ENCODE measurements around the gene DMKN. TPM values are rescaled to one million over a fixed set of nuclear protein-coding genes. Genes with fewer than 3 reads are reported as not detected.

Gene DMKN
- total and polyA plus RNA-seq, 2 donors: 10.7 to 17.5 TPM

DNA sequence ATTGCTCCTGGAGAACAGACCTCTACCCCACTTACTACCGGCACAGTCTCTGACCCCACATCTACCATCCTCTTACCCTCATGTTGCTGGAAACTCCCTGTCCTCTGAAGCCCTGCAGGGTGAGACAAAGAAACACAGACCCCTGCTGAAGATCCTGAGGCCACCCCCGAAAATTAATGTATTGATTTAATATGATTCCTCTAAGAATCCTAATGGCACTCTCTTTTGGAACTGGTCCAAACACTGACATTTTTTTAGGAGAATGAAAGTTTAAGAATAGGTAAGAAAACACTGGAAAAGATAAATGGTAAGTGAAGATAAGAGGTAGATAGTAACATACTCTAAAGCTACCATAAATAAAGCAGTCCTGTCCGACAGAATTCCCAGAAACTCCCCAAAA is 5.3 kb downstream of the DMKN start:
- no peak overlapping the region for H3K27ac ChIP-seq (ENCODE audit: low read depth)
- no peaks in the 10 kb centered on the region for H3K4me1 ChIP-seq (ENCODE audit: insufficient read depth)
- no peaks in the 10 kb centered on the region for H3K36me3 ChIP-seq (ENCODE audit: insufficient read depth)
- no peak for DNase-seq (ENCODE audit: extremely low spot score)
- 89% methylated on average over 3 of the region's 3 CpGs for WGBS
- no peak overlapping the region for H3K4me3 ChIP-seq (ENCODE audit: low read depth, low read length)

- Histone ChIP-seq H3K36me3 (ENCODE audit: insufficient read depth) (no peaks in the 10 kb centered on the region), H3K27ac (ENCODE audit: low read depth) (no peak overlapping the region), H3K4me3 (ENCODE audit: low read depth, low read length) (no peak overlapping the region), H3K4me1 (ENCODE audit: insufficient read depth) (no peaks in the 10 kb centered on the region)
- DNase-seq (ENCODE audit: extremely low spot score): no peak
- 57% methylated on average over 11 of the region's 11 CpGs for WGBS
These were observed 5.9 kb downstream of the DMKN start for GRCh38 chr19:35507561-35507960.

- 85% methylated on average over 7 of the region's 7 CpGs for WGBS
- no peak for DNase-seq (ENCODE audit: extremely low spot score)
- Histone ChIP-seq H3K27ac (ENCODE audit: low read depth) (no peak overlapping the region), H3K4me1 (ENCODE audit: insufficient read depth) (no peaks in the 10 kb centered on the region), H3K4me3 (ENCODE audit: low read depth, low read length) (no peak overlapping the region), H3K36me3 (ENCODE audit: insufficient read depth) (no peaks in the 10 kb centered on the region)
These were observed 7.4 kb downstream of the DMKN start for GRCh38 chr19:35506011-35506410.

- Histone ChIP-seq H3K27ac (ENCODE audit: low read depth) (no peak overlapping the region), H3K4me3 (ENCODE audit: low read depth, low read length) (no peak overlapping the region), H3K36me3 (ENCODE audit: insufficient read depth) (no peaks in the 10 kb centered on the region), H3K4me1 (ENCODE audit: insufficient read depth) (no peaks in the 10 kb centered on the region)
- DNase-seq (ENCODE audit: extremely low spot score): no peak
- WGBS: 89% methylated on average over 4 of the region's 4 CpGs
These were observed 10.7 kb downstream of the DMKN start for GRCh38 chr19:35502751-35503150.

DNA sequence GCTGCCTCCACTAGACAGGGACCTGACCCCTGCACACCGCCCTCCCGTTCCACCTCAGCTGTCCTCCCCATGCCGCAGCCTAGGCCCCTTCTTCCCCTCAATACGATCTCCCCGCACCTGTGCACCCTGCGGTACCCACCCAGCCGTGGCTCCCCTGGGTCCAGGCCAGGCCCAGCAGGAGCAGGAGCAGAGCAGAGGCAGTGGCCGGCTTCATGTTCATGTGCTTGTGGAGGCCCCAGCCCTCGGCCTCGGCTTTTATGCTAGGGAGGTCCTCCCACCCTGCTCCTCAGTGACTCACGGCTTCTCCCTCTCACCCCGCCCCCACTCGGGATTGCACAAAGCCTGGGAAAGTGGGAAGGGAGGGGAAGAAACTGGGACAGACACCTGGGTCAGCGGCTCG is 11.8 kb downstream of the DMKN start:
- H3K4me3 ChIP-seq (ENCODE audit: low read depth, low read length): no peak overlapping the region
- no peak overlapping the region for H3K27ac ChIP-seq (ENCODE audit: low read depth)
- H3K4me1 ChIP-seq (ENCODE audit: insufficient read depth): no peaks in the 10 kb centered on the region
- WGBS: 73% methylated on average over 15 of the region's 15 CpGs
- H3K36me3 ChIP-seq (ENCODE audit: insufficient read depth): no peaks in the 10 kb centered on the region
- DNase-seq (ENCODE audit: extremely low spot score): no peak

GRCh38 chr19:35500611-35501010 is 12.8 kb downstream of the DMKN start:
- no peak for DNase-seq (ENCODE audit: extremely low spot score)
- no peak overlapping the region for H3K4me3 ChIP-seq (ENCODE audit: low read depth, low read length)
- H3K4me1 ChIP-seq (ENCODE audit: insufficient read depth): no peaks in the 10 kb centered on the region
- H3K27ac ChIP-seq (ENCODE audit: low read depth): no peak overlapping the region
- no peaks in the 10 kb centered on the region for H3K36me3 ChIP-seq (ENCODE audit: insufficient read depth)
- 83% methylated on average over 10 of the region's 10 CpGs for WGBS

GRCh38 chr19:35498984-35499527 is 14.4 kb downstream of the DMKN start:
- WGBS: 75% methylated on average over 9 of the region's 9 CpGs

DNA sequence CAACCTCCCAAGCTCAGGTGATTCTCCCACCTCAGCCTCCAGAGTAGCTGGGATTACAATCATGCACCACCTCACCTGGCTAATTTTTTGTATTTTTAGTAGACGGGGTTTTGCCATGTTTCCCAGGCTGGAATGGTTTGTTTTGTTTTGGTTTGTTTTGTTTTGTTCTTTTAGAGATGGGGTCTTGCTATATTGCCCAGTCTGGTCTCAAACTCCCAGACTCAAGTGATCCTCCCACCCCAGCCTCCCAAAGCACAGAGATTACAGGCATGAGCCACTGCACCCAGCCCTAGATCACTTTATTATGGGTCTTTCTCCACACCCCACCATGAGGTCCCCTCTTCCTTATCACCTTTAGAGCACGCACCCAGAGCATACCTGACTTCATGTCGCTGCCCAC is 15.2 kb downstream of the DMKN start:
- Histone ChIP-seq H3K36me3 (ENCODE audit: insufficient read depth) (no peaks in the 10 kb centered on the region), H3K4me3 (ENCODE audit: low read depth, low read length) (no peak overlapping the region), H3K4me1 (ENCODE audit: insufficient read depth) (no peaks in the 10 kb centered on the region), H3K27ac (ENCODE audit: low read depth) (no peak overlapping the region)
- 89% methylated on average over 3 of the region's 3 CpGs for WGBS
- no peak for DNase-seq (ENCODE audit: extremely low spot score)

More at GRCh38 chr19:35498984-35499527, 14.4 kb downstream of the DMKN start:
- DNase-seq (ENCODE audit: extremely low spot score): no peak
- H3K4me3 ChIP-seq (ENCODE audit: low read depth, low read length): no peak overlapping the region
- H3K36me3 ChIP-seq (ENCODE audit: insufficient read depth): no peaks in the 10 kb centered on the region
- no peaks in the 10 kb centered on the region for H3K4me1 ChIP-seq (ENCODE audit: insufficient read depth)
- no peak overlapping the region for H3K27ac ChIP-seq (ENCODE audit: low read depth)

- DNase-seq (ENCODE audit: extremely low spot score): no peak
- Histone ChIP-seq H3K4me1 (ENCODE audit: insufficient read depth) (no peaks in the 10 kb centered on the region), H3K36me3 (ENCODE audit: insufficient read depth) (no peaks in the 10 kb centered on the region), H3K27ac (ENCODE audit: low read depth) (no peak overlapping the region), H3K4me3 (ENCODE audit: low read depth, low read length) (no peak overlapping the region)
- WGBS: 81% methylated on average over 14 of the region's 14 CpGs
These were observed 16.0 kb downstream of the DMKN start for GRCh38 chr19:35497406-35497805.

GRCh38 chr19:35495107-35496064 is 18.1 kb downstream of the DMKN start:
- Histone ChIP-seq H3K4me1 (ENCODE audit: insufficient read depth) (no peaks in the 10 kb centered on the region), H3K27ac (ENCODE audit: low read depth) (no peak overlapping the region), H3K4me3 (ENCODE audit: low read depth, low read length) (no peak overlapping the region), H3K36me3 (ENCODE audit: insufficient read depth) (no peaks in the 10 kb centered on the region)
- DNase-seq (ENCODE audit: extremely low spot score): no peak
- 26% methylated on average over 30 of the region's 30 CpGs for WGBS

DNA sequence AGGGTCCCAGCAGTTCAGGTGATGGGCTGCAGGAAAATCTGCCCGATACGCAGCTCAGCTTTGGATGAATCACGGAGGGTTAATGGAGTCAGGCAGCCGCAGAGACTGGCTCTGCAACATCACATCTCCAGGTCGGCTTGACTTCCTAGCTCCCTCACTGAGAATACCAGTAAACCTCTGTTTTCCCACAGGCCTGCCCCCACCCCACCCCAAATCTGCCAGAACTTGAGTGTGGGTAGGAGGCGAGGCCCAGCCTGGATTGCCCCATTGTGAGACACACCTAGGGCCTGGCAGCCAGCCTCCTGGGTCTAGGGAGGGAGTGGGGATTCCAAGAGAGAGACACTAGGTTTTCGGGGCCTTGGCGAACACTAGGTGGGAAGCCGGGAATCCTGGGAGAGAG is 19.5 kb downstream of the DMKN start:
- Histone ChIP-seq H3K4me1 (ENCODE audit: insufficient read depth) (no peaks in the 10 kb centered on the region), H3K27ac (ENCODE audit: low read depth) (no peak overlapping the region), H3K36me3 (ENCODE audit: insufficient read depth) (no peaks in the 10 kb centered on the region), H3K4me3 (ENCODE audit: low read depth, low read length) (no peak overlapping the region)
- no peak for DNase-seq (ENCODE audit: extremely low spot score)
- WGBS: 91% methylated on average over 9 of the region's 9 CpGs

DNA sequence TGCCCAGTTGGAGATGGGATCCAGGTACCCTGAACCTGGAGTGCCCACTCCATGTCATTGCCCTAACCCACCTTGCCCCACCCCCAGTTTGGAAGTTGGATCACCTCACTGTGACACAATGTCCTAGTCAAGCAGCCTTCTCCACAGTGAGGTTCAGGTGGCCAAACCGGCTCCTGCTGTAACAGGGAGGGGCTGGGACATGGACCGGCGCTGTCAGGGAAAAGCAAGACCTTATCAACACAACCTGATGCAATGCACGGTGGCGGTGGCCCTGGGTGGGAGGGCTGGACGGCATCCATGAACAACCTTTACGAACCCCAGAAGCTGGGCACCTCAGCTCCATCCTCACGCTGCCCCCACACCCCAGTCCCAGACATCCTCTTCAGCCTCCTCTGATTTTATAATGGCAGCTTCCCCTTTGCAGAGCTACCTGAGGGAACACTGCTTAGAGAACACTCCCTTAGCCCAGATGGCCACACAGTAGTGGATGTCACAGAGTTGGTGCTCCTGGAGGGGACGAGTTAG is 21.6 kb downstream of the DMKN start:
- no peak for DNase-seq (ENCODE audit: extremely low spot score)
- Histone ChIP-seq H3K27ac (ENCODE audit: low read depth) (no peak overlapping the region), H3K36me3 (ENCODE audit: insufficient read depth) (no peaks in the 10 kb centered on the region), H3K4me1 (ENCODE audit: insufficient read depth) (no peaks in the 10 kb centered on the region), H3K4me3 (ENCODE audit: low read depth, low read length) (no peak overlapping the region)
- 86% methylated on average over 9 of the region's 9 CpGs for WGBS

DNA sequence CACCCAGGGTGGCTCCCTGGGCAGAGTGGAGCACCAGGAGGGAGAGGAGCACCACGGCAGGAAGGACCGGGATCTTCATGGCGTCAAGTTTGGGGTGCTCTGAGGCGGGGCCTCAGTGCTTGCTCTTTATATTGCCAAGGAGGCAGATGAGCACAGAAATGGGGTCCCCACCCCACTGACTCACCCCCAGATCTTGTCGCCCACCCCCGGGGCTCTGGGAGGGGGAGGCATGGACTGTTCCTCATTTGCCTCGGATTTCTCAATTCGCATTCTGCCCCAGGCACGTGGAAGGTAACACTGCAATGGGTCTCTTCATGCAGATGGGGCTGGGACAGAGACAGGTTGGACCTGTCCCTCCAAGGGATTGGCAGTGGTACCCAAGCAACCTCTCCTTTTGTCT is 23.1 kb downstream of the DMKN start, which contains the start of gene KRTDAP:
Gene KRTDAP (minus strand): TSS at position 101 of the 400 bp plus-strand sequence. CDS start 22 bp downstream, at position 79.
- no peak for DNase-seq (ENCODE audit: extremely low spot score)
- H3K36me3 ChIP-seq (ENCODE audit: insufficient read depth): no peaks in the 10 kb centered on the region
- 84% methylated on average over 9 of the region's 9 CpGs for WGBS

GRCh38 chr19:35488677-35489076 is 24.8 kb downstream of the DMKN start:
- 92% methylated on average over 16 of the region's 16 CpGs for WGBS
- Histone ChIP-seq H3K36me3 (ENCODE audit: insufficient read depth) (no peaks in the 10 kb centered on the region), H3K27ac (ENCODE audit: low read depth) (no peak overlapping the region), H3K4me3 (ENCODE audit: low read depth, low read length) (no peak overlapping the region), H3K4me1 (ENCODE audit: insufficient read depth) (no peaks in the 10 kb centered on the region)
- no peak for DNase-seq (ENCODE audit: extremely low spot score)

More for the DNA sequence above, 23.1 kb downstream of the DMKN start, which contains the start of gene KRTDAP:
- Histone ChIP-seq H3K4me1 (ENCODE audit: insufficient read depth) (no peaks in the 10 kb centered on the region), H3K4me3 (ENCODE audit: low read depth, low read length) (no peak within 1 kb of the TSS), H3K27ac (ENCODE audit: low read depth) (no peak within 1 kb of the TSS)

Data from urinary bladder (tissue), 4 donors.